MM.1S (cell line): ENCODE results near the gene LOXL1.

ENCODE experiments used
- CTCF ChIP-seq: fragments of 300-600 bp; sonication (generic); IDR thresholded peaks from 2 replicates; pipeline ENCODE4 v1.5.1; 2016; ENCODE audit warnings: antibody characterized with exemption, low read length, mixed read lengths
- EZH2 ChIP-seq: fragments of 300-600 bp; sonication (generic); optimal IDR thresholded peaks from 2 replicates; pipeline ENCODE3; 2017; ENCODE audit warnings: low read depth, mild to moderate bottlenecking, antibody characterized with exemption, low read length, mixed read lengths

GRCh38 chr15:73936181-73936580, 9.9 kb downstream of the LOXL1 start:
- TF ChIP-seq CTCF (no peak), EZH2 (no peak)
